GM18870 (cell line): Measurements from ENCODE around the gene ARHGAP23.

Source experiments
- ATAC-seq: cut with Tn5 transposase; IDR thresholded peaks from one replicate; pipeline ENCODE4 v1.9.1; 2021; ENCODE audit warnings: moderate library complexity; ENCODE audit not compliant: unreplicated experiment

The ARHGAP23 gene

DNA sequence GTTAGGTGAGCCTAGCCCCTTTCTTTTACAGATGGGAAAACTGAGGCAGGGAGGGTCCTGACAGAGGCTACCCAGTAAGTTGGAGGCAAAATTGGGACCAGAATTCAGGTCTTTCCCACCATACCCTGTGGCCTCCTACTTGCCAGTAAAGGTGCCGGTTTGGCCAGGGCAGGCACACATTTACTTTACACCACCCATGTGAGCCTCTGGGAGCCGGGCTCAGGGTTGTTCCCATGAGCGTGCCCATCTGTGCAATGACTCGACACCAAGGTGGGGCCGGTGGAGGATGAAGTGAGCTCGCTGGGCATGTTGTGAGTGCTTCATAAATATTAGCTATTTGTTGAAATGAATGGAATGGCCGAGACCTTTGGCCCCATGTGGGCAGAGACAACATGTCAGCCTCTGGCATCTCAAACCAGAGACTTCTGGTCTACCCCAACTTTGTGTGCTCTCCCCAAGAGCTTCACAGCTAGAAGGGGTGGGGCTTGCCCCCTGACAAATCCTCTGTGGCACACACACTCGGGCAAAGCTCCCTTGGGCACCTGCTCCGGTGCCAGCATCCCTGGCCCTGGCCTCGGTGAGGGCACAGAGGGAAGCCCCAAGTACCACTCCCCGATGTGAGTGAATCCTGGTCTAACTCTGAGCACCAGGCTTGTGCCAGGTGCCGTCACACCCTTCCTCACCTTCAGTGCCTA, 117.4 kb downstream of the ARHGAP23 start:
- ATAC-seq = no peak

DNA sequence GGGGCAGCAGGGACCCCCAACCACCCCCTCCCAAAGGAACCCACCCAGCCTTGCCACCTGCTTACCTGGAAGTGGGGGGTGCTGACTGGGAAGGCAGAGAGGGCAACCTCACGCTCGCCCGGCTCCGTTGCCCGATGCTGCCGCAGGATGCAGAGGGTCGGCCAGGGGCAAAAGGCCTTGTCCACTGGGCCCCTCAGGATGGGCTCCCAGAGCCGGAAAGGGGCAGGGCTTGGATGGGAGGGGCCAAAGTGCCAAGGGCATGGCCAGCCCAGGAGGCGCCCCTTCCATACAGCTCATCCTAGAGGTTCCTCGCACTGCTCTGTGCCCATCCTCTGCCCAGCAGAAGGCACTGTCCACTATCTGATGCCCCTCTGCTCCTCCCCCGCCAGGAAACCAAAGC, 118.1 kb downstream of the ARHGAP23 start:
- no peak for ATAC-seq

DNA sequence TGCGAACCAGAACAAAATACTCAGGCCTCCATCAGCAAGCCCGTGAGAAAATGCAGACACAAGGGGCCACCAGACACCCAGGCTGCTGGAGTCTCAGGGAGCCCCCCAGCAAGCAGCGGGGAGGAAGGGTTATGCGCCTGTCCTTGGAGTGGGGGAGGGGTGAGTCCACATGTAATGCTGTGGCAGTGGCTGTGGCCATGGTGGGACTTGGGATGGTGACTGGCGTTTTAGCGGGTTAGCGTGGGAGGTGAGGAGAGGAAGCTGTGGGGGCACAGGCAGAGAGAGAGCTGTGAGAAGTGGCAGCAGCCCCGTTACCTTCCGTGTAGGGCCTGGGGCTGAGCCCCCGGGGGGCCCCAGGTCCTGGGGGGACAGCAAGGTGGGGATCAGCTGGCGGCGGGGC, 119.2 kb downstream of the ARHGAP23 start:
- no peak for ATAC-seq

DNA sequence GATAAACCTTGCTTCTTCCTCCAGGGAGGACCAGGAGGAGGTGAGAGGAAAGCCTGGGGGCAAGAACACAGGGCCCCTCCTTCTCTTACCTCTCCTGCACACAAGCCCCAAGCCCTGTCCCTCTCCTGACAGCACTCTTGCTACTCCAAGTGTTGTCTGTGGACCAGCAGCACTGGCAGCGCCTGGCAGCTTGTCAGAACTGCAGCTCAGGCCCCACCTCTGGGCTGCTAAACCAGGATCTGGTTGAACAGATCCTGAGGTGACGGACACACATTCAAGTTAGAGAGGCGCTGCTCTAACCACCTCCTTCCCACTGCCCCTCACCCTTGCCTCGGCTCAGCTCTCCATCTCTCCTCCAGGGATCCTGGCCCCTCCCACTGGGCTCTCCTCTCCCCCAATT, 121.0 kb downstream of the ARHGAP23 start:
- no peak for ATAC-seq

DNA sequence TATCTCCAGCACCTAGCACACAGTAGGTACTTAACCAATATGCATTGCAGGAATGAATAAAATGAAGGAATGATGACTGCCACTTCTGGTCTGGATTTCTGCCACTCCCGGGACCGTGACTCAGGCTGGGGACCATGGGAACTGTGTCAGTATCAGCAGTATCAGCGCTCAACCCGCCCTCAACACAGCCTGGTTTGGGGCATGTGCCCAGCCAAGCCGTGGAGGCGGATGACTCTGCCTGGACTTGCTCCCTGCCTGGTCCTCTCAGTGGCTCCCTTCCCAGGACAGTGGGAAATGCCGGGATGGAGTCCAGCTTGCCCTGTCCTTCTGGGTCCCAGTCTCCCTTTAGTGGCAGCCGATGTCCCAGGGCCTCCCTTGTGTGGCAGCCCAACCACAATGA, 122.4 kb downstream of the ARHGAP23 start:
- ATAC-seq = no peak

DNA sequence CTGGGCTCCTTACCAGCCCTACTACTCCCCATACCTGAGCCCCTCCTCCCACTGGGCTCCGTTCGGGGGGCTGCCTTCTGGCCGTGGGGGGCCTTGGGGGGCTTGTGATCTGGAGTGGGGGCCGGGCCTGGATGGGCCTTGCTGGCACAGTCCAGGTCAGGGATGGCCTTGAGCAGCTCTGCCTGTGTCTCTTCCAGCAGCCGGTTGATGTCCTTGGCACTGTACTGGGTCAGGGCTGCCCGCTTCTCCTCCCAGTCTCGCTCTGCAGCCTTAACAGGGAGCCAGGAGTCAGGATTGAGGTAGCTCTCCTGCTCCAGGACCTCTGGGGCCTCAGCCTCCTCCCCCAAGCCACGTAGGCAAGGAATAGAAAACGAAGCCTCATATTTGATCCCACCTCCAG, 122.9 kb downstream of the ARHGAP23 start:
- no peak for ATAC-seq

DNA sequence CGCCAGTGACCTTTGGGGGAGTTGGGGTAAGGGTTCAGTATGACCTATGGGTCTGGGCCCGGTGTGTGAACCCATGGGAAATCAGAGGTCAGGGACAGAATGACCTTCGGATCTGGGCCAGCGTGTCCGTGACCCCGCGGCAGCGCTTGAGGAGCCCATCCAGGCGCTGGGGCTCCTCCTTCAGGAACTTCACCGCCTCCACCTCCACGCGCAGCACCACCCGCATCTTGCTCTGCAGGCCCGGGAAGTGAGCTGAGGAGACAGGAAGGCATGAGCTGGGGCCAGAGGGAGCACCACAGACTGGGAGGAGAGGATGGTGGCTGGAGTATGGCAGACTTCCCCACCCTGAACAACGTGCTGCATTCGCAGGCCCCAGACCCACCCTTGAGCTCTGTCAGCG, 124.1 kb downstream of the ARHGAP23 start:
- ATAC-seq = no peak

DNA sequence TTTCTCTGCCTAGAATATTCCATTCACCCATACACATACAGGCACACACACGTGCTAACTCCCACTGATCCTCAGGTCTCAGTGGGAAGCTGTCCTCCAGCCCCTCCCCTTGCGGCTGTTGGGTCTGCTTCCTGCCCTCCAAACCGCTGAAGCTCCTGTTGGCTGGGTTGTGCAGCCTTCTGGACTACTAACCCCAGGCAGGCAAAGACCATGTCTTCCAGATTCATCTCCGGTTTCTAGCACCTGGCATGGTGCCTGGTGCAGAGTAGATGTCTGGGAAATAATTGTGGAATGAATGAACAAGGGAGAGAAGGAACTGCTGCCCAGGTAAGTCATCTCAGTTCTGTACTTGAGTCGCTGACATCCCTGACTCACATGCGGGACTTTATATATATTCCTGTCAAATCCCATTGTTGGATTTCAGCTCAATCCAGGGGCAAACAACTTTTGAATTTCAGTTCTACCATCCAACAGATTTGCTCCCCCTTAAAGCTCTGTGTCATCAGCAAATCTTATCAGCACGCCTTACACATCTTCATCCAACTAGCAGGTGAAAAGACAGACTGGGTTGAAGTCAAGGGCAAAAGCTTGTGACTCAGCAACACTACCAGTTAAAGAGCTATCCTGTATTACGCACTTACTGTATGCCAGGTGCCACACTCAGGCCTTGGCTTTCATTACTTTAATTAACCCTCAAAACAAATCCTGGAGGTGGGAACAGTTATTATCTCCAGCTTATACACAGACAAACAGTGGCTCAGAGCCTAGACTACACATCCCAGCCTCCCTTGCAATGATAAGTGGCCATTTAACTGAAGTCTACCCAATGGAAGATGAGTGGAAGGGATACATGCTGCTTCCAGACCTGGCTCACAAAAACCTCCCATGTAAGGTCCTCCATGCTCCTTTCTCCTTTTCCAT, 126.4 kb downstream of the ARHGAP23 start:
- ATAC-seq = no peak

DNA sequence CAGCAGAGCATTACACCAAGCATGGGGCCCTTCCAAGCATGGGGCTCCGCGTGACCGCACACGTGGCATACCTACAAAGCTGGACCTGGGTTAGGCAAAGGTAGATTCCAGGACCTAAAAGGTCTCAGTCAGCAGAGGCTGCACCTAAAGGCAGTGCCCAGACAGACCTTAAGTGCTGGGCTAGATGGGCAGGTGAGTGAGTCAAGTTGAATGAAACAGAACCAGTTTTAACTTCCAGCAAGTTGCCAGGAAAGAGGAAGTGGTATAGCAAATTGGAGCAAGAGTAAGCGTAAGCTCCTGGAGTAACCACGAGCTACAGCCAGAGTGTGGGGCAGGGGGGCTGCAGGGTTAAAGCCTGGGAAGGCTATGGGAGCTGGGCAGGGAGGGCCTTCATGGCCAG, 128.0 kb downstream of the ARHGAP23 start:
- ATAC-seq = no peak

DNA sequence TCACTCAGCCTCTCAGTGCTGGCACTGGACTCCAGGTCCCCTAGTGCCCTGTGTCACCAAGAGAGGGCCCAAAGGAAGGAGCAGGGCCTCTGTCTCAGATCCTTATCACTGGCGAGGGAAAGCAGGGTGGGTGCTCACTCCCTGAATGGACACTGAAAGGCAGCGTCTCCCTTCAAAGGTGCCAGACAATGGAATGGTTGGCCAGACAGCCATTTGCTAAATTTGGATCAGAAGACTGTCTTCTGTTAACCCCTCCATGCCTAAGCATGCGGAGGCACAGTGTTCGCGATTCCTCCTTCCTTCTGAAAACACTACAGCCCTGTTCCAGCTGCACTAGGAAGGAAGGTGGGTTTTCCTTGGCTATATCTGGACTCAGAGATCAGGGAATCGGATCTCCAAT, 129.1 kb downstream of the ARHGAP23 start:
- ATAC-seq = no peak

DNA sequence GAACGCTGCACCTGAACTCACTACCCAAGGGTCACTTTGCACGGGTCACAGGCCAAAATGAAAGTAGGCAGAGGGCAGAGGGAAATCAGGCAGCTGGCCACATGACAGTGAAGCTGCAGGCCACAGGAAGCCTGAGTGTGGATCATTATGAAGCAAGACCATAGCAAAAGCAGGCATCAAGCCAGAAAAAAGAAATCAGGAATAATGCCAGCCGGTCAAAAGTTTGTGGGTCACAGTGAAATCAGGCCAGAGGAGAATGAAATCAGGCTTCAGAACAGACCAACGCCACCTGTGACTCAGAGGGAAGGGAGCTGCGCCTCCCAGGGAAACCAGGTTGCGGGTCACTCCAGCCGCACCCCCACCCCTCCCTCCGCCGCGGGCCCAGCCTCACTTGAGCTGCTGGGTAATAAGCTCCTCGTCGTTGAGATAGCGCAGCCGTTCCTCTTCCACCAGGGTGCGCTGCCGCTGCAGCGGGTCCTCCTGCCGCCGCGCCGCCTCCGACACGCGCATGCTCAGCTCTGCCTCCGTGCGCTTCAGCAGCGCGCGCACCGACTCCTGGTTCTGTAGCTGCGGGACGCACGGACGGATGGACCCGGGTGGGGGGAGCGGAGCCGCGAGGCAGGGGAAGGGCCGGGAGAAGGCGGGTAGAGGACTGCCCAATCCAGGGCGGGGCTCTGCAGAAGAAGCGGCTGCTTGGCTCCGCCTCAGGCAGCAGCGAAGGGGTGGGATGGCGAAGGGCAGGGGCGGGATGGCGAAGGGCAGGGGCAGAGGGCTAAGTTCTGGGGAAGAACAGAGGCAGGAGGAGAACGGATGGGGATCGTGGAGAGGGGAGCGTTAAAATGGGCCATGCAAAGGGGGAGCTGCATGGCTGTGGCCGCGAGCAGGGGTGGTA, 129.8 kb downstream of the ARHGAP23 start:
- no peak for ATAC-seq

DNA sequence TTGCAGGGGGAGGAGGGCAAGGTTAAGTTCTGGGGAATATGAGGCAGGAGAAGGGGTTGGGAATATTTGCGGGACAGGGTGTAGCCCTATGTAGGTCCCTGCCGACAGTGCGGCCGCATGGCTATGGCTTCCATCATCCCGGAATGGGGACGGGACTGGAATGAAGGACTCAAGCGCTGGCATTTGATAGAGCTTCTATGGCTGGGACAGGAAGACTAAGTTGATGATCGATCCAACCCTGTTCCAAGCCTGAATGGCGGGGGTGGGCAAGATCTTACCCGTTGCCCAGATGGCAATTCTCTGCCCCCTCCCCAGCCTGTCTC, 130.4 kb downstream of the ARHGAP23 start:
- ATAC-seq = no peak

DNA sequence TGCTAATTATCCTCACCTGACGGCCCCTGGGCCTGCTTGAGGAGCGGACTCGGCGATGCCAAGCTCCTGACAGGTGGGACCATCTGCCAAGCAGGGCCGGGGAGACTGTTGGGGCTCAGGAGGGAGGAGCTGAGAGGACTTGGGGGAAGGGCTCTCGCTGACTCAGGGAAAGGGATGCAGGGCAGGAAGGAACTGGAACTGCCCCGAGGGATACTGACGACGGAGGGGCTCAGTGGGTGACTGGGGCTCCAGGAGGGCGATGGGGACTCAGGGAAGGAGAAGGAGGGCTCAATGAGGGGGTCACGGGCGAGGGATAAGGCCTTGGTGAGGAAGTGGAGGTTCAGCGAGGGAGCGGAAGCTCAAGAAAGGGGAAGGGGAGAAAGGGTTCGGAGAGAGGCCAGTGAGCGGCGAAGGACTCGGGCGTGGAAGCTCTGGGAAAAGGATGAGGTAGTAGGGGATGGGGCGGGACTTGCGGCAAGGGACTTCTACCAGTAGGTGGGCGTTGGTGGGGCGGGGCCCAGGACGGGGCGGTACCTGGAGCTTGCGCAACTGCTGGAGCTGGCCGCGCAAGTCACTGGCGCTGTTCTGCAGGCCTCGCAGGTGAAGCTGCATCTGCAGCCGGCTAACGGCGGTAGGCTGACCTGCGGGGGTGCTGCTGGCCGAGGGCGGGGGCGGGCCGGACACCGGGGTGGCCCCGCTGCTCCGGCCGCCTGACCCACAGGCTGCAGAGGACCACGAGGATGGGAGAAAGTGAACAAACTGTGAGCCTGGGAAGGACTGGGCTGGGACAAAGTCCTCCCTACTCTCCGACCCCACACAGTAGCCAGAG, 131.0 kb downstream of the ARHGAP23 start:
- no peak for ATAC-seq

DNA sequence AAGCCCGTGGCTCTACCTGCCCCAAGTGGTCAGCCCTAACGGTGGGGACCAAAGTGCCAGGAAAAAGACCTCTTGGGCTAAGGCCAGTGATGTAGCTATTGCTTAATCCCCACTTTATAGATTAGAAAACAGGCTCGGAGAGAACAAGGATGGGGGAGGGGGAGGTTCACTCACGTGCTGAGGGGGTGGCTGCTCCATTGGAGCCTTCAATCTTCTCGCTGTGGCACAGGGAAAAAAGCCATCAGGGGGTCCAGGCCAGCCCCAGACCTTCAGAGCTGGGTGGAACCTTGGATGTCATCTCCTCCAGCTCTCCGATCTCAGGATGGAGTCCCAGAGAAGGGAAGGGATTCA, 131.6 kb downstream of the ARHGAP23 start:
- ATAC-seq = no peak

DNA sequence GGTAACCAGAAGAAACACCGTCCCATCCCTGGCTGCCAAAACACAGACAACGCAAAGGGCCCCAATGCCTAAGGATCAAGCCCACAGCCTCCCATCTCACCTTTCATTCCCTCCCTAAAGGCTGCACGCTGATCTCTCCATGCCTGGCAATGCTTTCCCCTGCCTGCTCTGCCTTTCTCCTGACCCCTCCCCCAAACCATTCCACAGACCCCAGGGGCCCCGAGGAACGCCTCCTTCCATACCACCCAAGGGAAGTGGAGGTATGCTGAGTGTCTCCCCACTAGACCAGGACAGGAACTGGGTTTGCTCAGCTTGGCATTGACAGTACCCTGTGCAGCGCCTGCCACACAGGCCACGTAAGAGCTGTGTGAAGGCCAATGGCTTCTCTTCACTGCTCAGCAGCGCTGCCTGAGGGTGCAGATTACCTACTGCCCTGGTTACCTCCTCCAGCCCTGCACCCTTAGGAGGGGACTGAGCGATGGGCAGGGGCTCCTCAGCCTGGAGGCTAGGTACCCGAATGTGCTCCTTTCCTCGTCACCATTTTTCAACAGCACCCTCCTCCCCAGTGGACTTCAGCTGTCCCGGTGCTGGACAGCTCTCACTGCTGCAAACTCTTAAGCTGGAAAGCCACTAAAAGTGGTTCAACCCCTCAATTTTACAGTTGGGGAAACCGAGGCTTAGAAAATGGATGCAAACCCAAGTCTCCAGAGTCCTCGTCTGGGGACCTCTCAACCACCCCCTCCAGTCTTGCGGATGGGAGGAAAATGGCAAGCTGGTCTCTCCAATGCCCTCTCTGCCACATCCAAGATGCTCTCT, 132.4 kb downstream of the ARHGAP23 start:
- no peak for ATAC-seq

DNA sequence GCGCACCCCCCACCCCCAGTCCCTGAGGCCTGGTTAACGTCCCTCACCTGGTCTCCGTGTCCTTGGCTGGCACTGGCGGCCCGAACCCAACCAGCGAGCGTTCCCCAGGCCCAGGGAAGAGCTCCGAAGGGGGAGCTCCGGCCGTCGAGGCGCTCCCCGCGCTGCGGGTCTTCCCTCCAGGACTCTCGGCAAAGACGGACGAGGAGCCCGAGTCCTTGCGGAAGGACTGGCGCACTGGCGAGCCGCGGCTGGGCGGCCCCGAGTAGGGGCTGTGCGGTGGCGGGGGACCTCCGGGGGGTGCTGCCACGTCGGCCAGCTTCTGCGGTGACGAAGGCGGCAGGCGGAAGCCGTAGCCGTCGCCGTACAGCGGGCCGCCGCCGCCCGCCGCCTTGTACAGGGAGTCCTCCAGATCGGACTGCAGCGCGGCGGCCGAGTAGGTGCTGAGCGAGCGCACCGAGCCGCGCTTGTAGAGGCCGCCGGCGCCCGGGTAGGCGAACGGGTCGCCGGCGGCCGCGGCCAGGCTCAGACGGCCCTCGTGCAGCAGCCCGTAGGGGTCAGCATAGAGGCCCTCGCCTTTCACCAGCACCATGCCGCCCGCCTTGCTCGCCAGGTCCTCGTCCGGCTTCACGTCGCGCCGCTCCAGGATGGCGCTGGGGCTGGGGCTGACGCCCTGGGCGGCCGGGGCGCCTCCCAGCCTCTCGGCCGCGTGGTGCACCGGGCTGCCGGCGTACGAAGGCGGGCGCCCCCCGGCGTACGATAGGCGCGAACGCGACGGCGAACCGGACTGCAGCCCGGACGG, 133.4 kb downstream of the ARHGAP23 start:
- no peak for ATAC-seq
